ENCODE data around the gene TBC1D7. TPM values are rescaled to one million over a fixed set of nuclear protein-coding genes. Genes with fewer than 3 reads are reported as not detected.

The TBC1D7 gene
- total RNA-seq, 4 donors from 2014 or later, result 5.5 to 12.5 (median 8.4) TPM

DNA sequence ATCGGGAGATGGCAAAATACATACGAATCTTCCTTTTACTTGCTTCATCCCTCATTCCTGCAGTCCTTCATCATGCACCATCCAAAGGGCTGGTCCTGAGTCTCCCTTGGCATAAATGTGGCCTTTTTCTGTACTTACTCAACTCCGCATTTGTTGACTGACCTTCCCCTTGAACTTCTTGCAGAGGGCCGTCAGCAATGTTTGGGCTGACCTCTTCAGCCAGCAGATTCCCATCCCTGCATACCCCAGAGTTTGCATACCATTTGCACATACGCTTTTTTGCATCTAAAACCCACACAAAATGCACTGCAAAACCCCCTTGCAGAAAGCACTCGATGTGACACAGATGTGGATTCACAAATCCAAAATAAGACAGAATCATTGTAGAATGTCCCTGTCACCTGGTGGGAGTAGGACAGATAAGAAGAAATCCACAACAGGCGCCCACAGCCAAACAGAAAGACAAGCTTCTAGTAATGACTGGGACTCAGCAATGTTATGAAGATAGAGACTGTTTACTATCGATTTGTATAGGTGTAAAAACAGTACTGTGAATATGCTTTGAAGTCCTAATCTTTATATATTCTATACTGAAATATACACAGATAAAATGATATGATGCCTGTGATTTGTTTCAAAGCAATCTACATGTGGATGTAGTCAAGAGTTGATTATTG is 45.8 kb downstream of the TBC1D7 start:
- DNase-seq (ENCODE audit: extremely low spot score), result no peak
- Histone ChIP-seq H3K36me3 (peaks cover 6 to 76% (median 12%) of the 10 kb centered on the region in 4 donors), H3K27me3 (no peaks in the 10 kb centered on the region), H3K4me3 (no peak overlapping the region), H3K9me3 (peaks cover 0 to 14% (median 12%) of the 10 kb centered on the region in 4 donors), H3K4me1 (peaks cover 0 to 6% (median 0%) of the 10 kb centered on the region in 4 donors), H3K27ac (replicated peaks in 1 of 4) (no peak overlapping the region)
- intact Hi-C loops (cut with DNase I), result no loop called here
- 88% methylated on average over 8 of the region's 8 CpGs for WGBS
- TF ChIP-seq, protein P1, sequence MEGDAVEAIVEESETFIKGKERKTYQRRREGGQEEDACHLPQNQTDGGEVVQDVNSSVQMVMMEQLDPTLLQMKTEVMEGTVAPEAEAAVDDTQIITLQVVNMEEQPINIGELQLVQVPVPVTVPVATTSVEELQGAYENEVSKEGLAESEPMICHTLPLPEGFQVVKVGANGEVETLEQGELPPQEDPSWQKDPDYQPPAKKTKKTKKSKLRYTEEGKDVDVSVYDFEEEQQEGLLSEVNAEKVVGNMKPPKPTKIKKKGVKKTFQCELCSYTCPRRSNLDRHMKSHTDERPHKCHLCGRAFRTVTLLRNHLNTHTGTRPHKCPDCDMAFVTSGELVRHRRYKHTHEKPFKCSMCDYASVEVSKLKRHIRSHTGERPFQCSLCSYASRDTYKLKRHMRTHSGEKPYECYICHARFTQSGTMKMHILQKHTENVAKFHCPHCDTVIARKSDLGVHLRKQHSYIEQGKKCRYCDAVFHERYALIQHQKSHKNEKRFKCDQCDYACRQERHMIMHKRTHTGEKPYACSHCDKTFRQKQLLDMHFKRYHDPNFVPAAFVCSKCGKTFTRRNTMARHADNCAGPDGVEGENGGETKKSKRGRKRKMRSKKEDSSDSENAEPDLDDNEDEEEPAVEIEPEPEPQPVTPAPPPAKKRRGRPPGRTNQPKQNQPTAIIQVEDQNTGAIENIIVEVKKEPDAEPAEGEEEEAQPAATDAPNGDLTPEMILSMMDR (IDR thresholded peaks at IDR 0.05), result no peak
- no peak for TF ChIP-seq EP300 (IDR thresholded peaks at IDR 0.05)
- no peak for TF ChIP-seq POLR2AphosphoS5 (IDR thresholded peaks at IDR 0.05)
- TF ChIP-seq POLR2A (IDR thresholded peaks at IDR 0.05; ENCODE audit: low read depth), result no peak

DNA sequence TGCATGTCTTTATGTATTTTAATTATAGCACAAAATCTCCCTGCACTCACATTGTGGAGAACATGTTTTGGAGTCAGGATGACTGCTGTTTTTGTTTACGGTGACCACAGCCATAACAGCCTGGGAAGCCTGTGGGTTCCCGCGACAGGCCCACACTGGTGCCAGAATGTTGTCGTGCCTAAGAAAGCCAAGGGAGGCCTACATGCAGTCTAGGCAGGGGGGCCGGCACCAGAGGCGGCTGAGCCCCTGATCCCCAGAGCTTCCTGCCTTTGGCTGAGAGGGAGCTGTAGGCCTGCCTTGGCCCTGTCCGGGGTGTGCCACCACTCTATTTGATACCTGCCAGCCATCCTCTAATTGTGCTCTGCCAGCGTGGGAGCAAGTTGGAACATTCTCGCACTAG is 46.7 kb downstream of the TBC1D7 start:
- H3K27me3 ChIP-seq, result no peaks in the 10 kb centered on the region
- intact Hi-C loops (cut with DNase I), result no loop called here
- H3K9me3 ChIP-seq, result peaks cover 0 to 6% (median 4%) of the 10 kb centered on the region in 4 donors
- no peak for TF ChIP-seq EP300 (IDR thresholded peaks at IDR 0.05)
- TF ChIP-seq POLR2A (IDR thresholded peaks at IDR 0.05; ENCODE audit: low read depth), result no peak
- no peak for TF ChIP-seq POLR2AphosphoS5 (IDR thresholded peaks at IDR 0.05)
- TF ChIP-seq, protein P1 (IDR thresholded peaks at IDR 0.05), result no peak
- 90% methylated on average over 7 of the region's 9 CpGs for WGBS
- peaks cover under 1 to 72% (median 6%) of the 10 kb centered on the region in 4 donors for H3K36me3 ChIP-seq
- H3K27ac ChIP-seq (replicated peaks in 1 of 4), result no peak overlapping the region
- no peak overlapping the region for H3K4me3 ChIP-seq
- no peak for DNase-seq (ENCODE audit: extremely low spot score)
- peaks cover 0 to 6% (median 0%) of the 10 kb centered on the region in 4 donors for H3K4me1 ChIP-seq

DNA sequence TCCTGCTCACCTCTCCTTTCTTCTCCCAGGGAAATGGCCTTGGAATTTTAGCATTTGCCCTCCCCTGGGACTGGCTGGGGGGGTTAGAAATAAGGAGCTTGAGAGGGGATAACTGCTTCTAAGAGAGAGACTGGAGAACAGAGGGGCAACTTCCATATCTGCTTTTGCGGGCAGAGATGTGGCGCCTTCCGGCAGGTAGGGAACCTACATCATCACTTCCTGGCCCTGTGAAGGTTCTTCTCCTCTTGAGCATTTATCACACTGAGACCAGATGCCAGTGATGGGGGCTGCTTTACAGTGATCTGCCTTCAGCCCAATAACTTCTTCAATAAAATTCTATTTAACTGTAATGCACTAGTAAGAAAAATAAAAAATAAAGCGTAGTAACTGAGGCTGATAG is 48.1 kb downstream of the TBC1D7 start:
- Histone ChIP-seq H3K9me3 (no peaks in the 10 kb centered on the region), H3K27ac (replicated peaks in 1 of 4) (no peak overlapping the region), H3K4me1 (peaks cover 0 to 6% (median 0%) of the 10 kb centered on the region in 4 donors), H3K36me3 (peaks cover 0 to 58% (median 4%) of the 10 kb centered on the region in 4 donors), H3K4me3 (no peak overlapping the region), H3K27me3 (no peaks in the 10 kb centered on the region)
- TF ChIP-seq, protein P1 (IDR thresholded peaks at IDR 0.05), result no peak
- DNase-seq (ENCODE audit: extremely low spot score), result no peak
- intact Hi-C loops (cut with DNase I), result no loop called here
- 66% methylated on average over 4 of the region's 4 CpGs for WGBS

DNA sequence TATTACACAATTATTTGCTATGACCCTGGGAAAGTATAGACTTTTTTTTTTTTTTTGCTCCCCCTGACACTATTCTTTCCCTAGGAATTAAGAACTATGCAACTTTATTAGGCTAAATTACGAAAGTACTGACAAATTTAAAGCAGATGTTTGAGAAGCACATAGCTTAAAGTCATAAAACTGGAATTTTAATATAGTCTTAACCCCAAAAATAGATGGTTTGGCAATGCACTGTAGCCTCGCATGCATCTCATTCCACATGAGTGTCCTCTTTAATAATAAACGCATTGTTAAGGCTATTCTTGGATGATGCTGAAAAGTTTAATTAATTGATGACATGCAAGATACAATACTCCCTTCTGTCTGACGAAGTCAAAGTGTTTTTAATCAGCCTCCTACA is 49.3 kb downstream of the TBC1D7 start:
- no peak for DNase-seq (ENCODE audit: extremely low spot score)
- H3K9me3 ChIP-seq, result no peaks in the 10 kb centered on the region
- H3K27ac ChIP-seq (replicated peaks in 1 of 4), result no peak overlapping the region
- H3K4me3 ChIP-seq, result no peak overlapping the region
- TF ChIP-seq, protein P1 (IDR thresholded peaks at IDR 0.05), result no peak
- TF ChIP-seq POLR2AphosphoS5 (IDR thresholded peaks at IDR 0.05), result no peak
- TF ChIP-seq EP300 (IDR thresholded peaks at IDR 0.05), result no peak
- TF ChIP-seq POLR2A (IDR thresholded peaks at IDR 0.05; ENCODE audit: low read depth), result no peak
- peaks cover 0 to 6% (median 0%) of the 10 kb centered on the region in 4 donors for H3K4me1 ChIP-seq
- no peaks in the 10 kb centered on the region for H3K27me3 ChIP-seq
- H3K36me3 ChIP-seq, result peaks cover 0 to 48% (median 4%) of the 10 kb centered on the region in 4 donors
- intact Hi-C loops (cut with DNase I), result no loop called here
- WGBS, result 37% methylated on average over 4 of the region's 4 CpGs

DNA sequence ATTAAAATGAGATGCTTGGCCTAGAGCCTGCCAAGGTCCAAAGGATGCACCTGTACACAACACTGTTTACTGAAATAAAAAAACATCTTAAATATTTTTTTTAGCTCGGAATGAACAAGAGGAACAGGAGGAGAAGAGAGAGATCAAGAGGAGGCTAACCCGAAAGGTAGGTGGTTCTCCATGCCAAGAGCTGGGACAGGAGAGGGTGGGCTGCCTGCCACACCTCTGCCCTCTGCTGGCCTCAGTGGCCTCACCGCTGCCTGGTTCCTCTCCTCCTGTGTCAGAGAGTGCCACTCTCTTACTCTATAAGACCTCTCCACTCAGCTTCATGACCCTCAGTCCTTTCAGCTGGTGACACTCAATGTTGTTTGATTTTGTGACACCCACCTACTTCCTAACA is 50.2 kb downstream of the TBC1D7 start:
- H3K36me3 ChIP-seq, result peaks cover 0 to 48% (median 4%) of the 10 kb centered on the region in 4 donors
- H3K27ac ChIP-seq (replicated peaks in 1 of 4), result no peak overlapping the region
- DNase-seq (ENCODE audit: extremely low spot score), result no peak
- peaks cover 0 to 6% (median 0%) of the 10 kb centered on the region in 4 donors for H3K4me1 ChIP-seq
- intact Hi-C loops (cut with DNase I), result no loop called here
- no peaks in the 10 kb centered on the region for H3K9me3 ChIP-seq
- no peak for TF ChIP-seq POLR2AphosphoS5 (IDR thresholded peaks at IDR 0.05)
- no peak for TF ChIP-seq EP300 (IDR thresholded peaks at IDR 0.05)
- no peak for TF ChIP-seq POLR2A (IDR thresholded peaks at IDR 0.05; ENCODE audit: low read depth)
- TF ChIP-seq, protein P1 (IDR thresholded peaks at IDR 0.05), result no peak
- WGBS, result 75% methylated on average over 3 of the region's 3 CpGs
- H3K27me3 ChIP-seq, result no peaks in the 10 kb centered on the region
- no peak overlapping the region for H3K4me3 ChIP-seq

Measured in esophagus muscularis mucosa (tissue), 4 donors.